DMS153 (cell line): ENCODE measurements around the gene SLC38A1.
"Not testable (repeated sequence)": the region's sequence is repeated elsewhere in the genome, so short reads cannot be mapped to it uniquely, and the experiment has no call there.

ENCODE experiments used
- DNase-seq: peaks from one replicate; lab custom pipeline; 2025; lab: John Stamatoyannopoulos, UW

SLC38A1 gene

GRCh38 chr12:46206471-46206870 is 62.4 kb downstream of the SLC38A1 start:
- DNase-seq = no peak

- DNase-seq = no peak
These were observed 63.5 kb downstream of the SLC38A1 start for GRCh38 chr12:46205294-46205693.

GRCh38 chr12:46201284-46201789 is 67.5 kb downstream of the SLC38A1 start:
- DNase-seq = no peak

GRCh38 chr12:46200551-46200950 is 68.3 kb downstream of the SLC38A1 start:
- no peak for DNase-seq

DNA sequence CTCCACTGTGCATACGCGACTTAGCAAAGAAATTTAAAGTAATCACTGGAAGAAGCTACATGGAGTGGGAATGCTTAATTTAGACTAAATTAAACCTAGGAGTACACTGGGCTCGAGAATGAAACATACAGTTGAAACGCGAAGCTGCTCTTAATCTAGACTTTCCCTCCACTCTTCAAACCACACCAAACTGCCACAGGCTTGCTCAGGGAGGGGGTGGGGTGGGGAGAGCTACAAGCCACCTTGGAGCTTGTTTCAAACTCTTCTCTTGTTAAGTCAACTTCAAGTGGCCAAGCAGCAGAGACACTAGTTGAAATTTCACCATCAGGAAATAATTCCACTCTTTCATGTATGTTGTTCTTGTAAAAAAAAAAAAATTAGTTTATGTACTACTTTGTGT is 69.9 kb downstream of the SLC38A1 start:
- DNase-seq = no peak

GRCh38 chr12:46197883-46198282 is 71.0 kb downstream of the SLC38A1 start:
- DNase-seq = no peak

DNA sequence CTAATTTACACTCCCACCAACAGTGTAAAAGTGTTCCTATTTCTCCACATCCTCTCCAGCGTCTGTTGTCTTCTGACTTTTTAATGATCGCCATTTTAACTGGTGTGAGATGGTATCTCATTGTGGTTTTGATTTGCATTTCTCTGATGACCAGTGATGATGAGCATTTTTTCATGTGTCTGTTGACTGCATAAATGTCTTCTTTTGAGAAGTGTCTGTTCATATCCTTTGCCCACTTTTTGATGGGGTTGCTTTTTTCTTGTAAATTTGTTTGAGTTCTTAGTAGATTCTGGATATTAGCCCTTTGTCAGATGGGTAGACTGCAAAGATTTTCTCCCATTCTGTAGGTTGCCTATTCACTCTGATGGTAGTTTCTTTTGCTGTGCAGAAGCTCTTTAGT is 78.3 kb downstream of the SLC38A1 start:
- not testable (repeated sequence) for DNase-seq

GRCh38 chr12:46188170-46188569 is 80.7 kb downstream of the SLC38A1 start:
- no peak for DNase-seq

DNA sequence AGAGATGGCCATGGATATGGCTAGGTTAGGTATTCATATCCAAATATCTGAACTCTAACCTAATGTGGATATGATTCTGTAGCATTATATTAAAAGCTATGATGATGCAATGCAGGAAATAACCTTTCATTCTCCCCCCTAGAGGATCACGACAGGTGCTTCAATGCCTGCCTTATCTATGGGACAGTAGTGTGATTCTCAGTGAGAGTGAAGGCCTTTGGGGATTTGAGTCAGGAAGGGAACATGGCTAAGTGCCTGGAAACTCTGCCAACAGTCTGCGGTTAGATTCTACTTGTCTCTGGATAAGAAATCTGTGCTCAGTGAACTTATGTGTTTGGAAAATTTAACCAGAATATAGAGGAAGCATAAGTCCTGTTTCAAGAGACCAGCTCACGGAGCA is 81.8 kb downstream of the SLC38A1 start:
- DNase-seq = no peak

DNA sequence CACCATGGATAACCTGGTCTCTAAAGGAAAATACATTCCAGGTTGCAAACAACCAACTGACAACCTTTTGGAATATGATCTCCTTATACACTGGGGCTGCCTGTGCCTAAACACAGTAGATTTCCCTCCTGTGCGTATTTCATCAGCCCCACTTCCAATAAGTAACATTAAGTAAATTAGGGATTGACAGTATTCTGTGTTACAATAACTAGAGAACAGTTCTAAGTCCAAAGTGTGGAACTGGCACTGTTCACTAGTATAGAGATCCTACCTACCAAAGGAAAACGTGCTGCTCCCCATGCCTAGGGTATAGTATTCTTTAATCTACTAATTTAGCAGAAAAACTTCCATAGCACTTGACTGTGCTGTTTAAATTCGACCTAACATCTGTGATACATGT is 82.8 kb downstream of the SLC38A1 start:
- DNase-seq = no peak

DNA sequence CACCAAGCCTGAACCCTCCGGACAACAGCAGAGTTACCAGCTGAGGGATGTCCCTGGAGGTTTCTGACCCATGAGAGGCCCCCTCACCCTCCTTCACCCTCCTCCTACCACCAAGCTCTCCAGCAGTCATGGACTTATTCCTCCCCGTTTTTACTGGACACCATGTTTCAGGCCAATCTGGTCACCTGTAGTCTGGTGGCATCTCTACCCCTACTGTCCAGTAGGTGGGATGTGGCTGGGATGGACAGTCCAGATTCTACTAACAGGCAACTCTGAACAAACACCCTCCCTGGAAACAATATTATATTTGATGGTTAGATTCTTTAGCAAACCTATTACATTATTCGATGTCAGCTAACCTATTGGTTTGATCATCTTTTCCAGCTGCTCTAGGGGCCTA is 83.2 kb downstream of the SLC38A1 start:
- DNase-seq = no peak

GRCh38 chr12:46184798-46185595 is 83.8 kb downstream of the SLC38A1 start:
- no peak for DNase-seq

- no peak for DNase-seq
These were observed 85.7 kb downstream of the SLC38A1 start for GRCh38 chr12:46183112-46183511.

GRCh38 chr12:46181465-46181864 is 87.4 kb downstream of the SLC38A1 start:
- DNase-seq = no peak

DNA sequence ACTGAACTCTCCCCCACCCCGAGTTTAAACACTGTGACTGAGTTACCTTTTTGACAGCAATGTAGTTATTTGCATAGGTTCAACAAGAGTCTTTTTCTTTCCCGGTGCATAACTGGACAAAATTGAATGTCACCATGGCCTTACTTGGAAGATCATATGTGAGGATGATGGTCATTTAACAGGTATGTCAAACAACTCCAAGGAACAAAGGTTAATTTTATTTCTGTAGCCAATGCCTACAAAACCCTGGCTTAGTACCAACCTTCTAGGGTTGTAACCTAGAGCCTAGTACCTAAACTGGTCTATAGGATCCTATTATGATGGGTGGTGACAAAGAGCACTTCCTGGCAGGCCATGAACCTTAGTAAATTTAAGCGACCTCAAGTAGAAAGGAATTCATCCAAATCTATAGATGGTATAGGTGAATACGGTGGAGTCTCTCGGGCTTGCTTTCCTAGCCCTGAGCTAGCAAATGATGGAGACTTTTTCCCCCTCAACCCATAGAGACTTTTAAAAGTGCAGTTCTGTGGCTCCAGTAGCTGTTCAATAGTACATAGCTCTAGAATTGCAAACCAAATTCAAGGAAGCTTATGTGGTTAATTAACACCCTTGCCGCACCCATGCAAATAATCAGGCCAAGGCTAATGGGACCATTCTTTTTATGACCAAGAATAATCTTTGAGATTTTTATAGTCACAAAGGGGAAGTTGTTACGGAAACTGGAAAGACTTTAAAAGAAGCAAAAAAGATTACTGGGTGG is 89.0 kb downstream of the SLC38A1 start:
- no peak for DNase-seq

- no peak for DNase-seq
These were observed 90.8 kb downstream of the SLC38A1 start for GRCh38 chr12:46177837-46178608.

DNA sequence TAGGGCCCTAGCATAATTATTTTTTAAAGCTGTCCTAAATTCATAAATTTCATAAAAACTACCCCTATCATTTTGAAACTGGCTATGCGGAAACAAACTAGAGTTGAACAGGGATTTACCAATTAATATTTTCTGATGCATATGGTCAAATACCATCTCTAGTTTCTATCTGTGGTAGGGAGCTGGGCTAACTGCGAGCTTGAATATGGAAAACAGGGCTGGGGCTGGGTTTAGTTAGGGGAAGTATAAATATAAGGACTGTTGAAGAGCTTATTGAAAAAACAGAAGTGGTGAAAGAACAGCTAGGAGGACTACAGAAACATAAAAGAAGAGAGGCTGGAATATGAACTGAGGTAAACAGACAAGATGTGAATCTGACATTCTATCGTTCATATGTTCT is 91.8 kb downstream of the SLC38A1 start:
- DNase-seq = no peak

- DNase-seq = no peak
These were observed 93.9 kb downstream of the SLC38A1 start for GRCh38 chr12:46174919-46175318.

- DNase-seq = no peak
These were observed 94.7 kb downstream of the SLC38A1 start for GRCh38 chr12:46174061-46174662.

DNA sequence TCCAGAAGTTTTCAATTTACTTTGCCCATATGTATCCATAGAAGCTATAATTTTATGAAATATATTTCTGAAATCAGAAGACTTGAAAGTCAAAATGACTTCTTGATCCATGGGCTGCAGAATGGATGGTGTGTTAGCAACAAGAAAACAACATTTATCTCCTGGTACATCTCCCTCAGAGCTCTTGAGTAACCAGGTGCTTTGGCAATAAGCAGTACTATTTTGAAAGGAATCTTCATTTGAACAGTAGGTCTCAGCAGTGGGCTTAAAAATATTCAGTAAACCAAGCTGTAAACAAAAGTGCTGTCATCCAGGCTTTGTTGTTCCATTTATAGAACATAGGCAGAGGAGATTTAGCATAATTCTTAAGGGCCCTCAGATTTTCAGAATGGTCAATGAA is 100.4 kb downstream of the SLC38A1 start:
- DNase-seq = no peak

GRCh38 chr12:46167412-46167811 is 101.4 kb downstream of the SLC38A1 start:
- DNase-seq = no peak

- no peak for DNase-seq
These were observed 103.7 kb downstream of the SLC38A1 start for GRCh38 chr12:46165191-46165590.
